HepG2 (cell line): ENCODE results near the gene B3GNT7. TPM values are rescaled to one million over a fixed set of nuclear protein-coding genes. Genes with fewer than 3 reads are reported as not detected.

Experiments
- ATAC-seq: fragments of 200-7000 bp; cut with Tn5 transposase; 3 replicates; pipeline ENCODE4 v1.9.1; 2020; ENCODE audit warnings: mild to moderate bottlenecking, moderate library complexity
- BruUV-seq: library from RNA; stranded (reverse); fragments of 400-500 nt; replicated peaks from 2 replicates; lab custom pipeline; 2021; lab: Mats Ljungman, UMichigan
- CTCF ChIA-PET: fragments of 300-600 bp; formaldehyde crosslinking; extraction: SDS; loops from one replicate; lab custom pipeline; 2021; ENCODE audit warnings: low total read pairs, inconsistent platforms, low intra/inter-chr PET ratio; lab: Yijun Ruan, JAX
- POLR2A ChIA-PET: fragments of 350-600 bp; sonication (Branson Sonifier 250); formaldehyde crosslinking; loops from one replicate; lab custom pipeline; 2020; ENCODE audit warnings: antibody characterized with exemption, inconsistent platforms; lab: Yijun Ruan, JAX
- DNase-seq: peaks from one replicate; pipeline ENCODE4 v3.0.0-alpha.2; 2015; ENCODE audit warnings: low spot score
- FAIRE-seq: peaks from 3 replicates; lab custom pipeline; 2011; peaks lifted over from hg19 to GRCh38; lab: Jason Lieb, UNC
- H2AFZ ChIP-seq: one replicate; pipeline ENCODE4 v1.6.1; 2011; ENCODE audit warnings: low read length, inconsistent platforms
- H3K27ac ChIP-seq: fragments of 300-600 bp; 3 replicates; pipeline ENCODE4 v1.8.0; 2011; ENCODE audit warnings: mixed run types, mild to moderate bottlenecking, mixed read lengths, low read length, inconsistent platforms; ENCODE audit not compliant: insufficient read depth; ENCODE audit errors: extremely low read length
- H3K27me3 ChIP-seq, 2 experiments: fragments of 200-600 bp in 1 of 2; 2 replicates in 1 of 2; 3 replicates in 1 of 2; pipeline versions ENCODE4 v1.6.0 to v1.8.0; 2011; ENCODE audit warnings: low read length in 2 of 2, mild to moderate bottlenecking in 2 of 2, moderate library complexity in 2 of 2, inconsistent platforms in 1 of 2; ENCODE audit not compliant: insufficient read depth in 2 of 2, control insufficient read depth in 1 of 2
- H3K36me3 ChIP-seq, 2 experiments: fragments of 200-600 bp in 1 of 2; replicated peaks in 1 of 2; 2 replicates in 1 of 2; 3 replicates in 1 of 2; pipeline versions ENCODE4 v1.5.1 to v1.8.0; 2011; ENCODE audit warnings: low read length in 2 of 2, inconsistent platforms in 1 of 2; ENCODE audit not compliant: insufficient read depth in 2 of 2, control insufficient read depth in 1 of 2
- H3K4me1 ChIP-seq: 2 replicates; pipeline ENCODE4 v1.5.1; 2012; ENCODE audit warnings: low read length, inconsistent platforms; ENCODE audit not compliant: insufficient read depth
- H3K4me2 ChIP-seq: 2 replicates; pipeline ENCODE4 v1.6.0; 2011; ENCODE audit warnings: low read depth, low read length, inconsistent platforms
- H3K4me3 ChIP-seq, 3 experiments: fragments of 200-600 bp in 1 of 3; sonication (generic), shearing (Covaris generic) in 1 of 3; replicated peaks in 1 of 3; 2 replicates each; pipeline ENCODE4 v1.5.1; 2011 to 2016; ENCODE audit warnings: low read length in 3 of 3, inconsistent platforms in 2 of 3, low read depth in 2 of 3, mild to moderate bottlenecking in 2 of 3, control low read depth in 1 of 3, mixed read lengths in 1 of 3; ENCODE audit not compliant: insufficient read depth in 1 of 3
- H3K79me2 ChIP-seq: one replicate; pipeline ENCODE4 v1.6.1; 2011; ENCODE audit warnings: low read length, inconsistent platforms; ENCODE audit not compliant: insufficient read depth
- H3K9ac ChIP-seq: 2 replicates; pipeline ENCODE4 v1.6.0; 2011; ENCODE audit warnings: mild to moderate bottlenecking, low read depth, low read length, inconsistent platforms; ENCODE audit not compliant: insufficient read depth
- H3K9me3 ChIP-seq: 2 replicates; pipeline ENCODE4 v1.5.1; 2012; ENCODE audit warnings: mild to moderate bottlenecking, low read length
- H4K20me1 ChIP-seq: 2 replicates; pipeline ENCODE4 v1.6.0; 2011; ENCODE audit warnings: inconsistent platforms, mild to moderate bottlenecking, low read length, moderate library complexity; ENCODE audit not compliant: insufficient read depth
- DNMT3B ChIP-seq: conservative IDR thresholded peaks from 2 replicates; pipeline ENCODE4 v1.6.1; 2016; ENCODE audit warnings: missing biosample characterization, control low read depth
- FOSL2 ChIP-seq: sonication (generic); formaldehyde crosslinking; IDR thresholded peaks from 2 replicates; pipeline ENCODE4 v1.4.0; 2020; ENCODE audit warnings: missing genetic modification reagents
- THAP11 ChIP-seq: IDR thresholded peaks from 2 replicates; pipeline ENCODE4 v1.6.1; 2016; ENCODE audit warnings: missing biosample characterization, missing genetic modification reagents
- WGBS: methylation state at CpG from one replicate; pipeline ENCODE4 v1.1.6; 2017; ENCODE audit warnings: low lambda C conversion rate; 5-methylcytosine and 5-hydroxymethylcytosine counted together
- in situ Hi-C: cut with HindIII; loops from 2 replicates; pipeline ENCODE4 v1.10.0; 2017; ENCODE audit warnings: low pct_unique_long_range_greater_than_20kb; ENCODE audit not compliant: extremely low pct_ligation_motif_present
- intact Hi-C: fragments of 100-400 bp; cut with micrococcal nuclease; formaldehyde crosslinking; loops from one replicate; pipeline ENCODE4 v1.10.0; 2022; ENCODE audit not compliant: unreplicated experiment
- polyA plus RNA-seq, 8 experiments: library from polyadenylated mRNA; depleted of rRNA in 3 of 8; stranded (reverse) in 7 of 8; unstranded in 1 of 8; fragments of >200 nt; fragmentation: Illumina TruSeq in 4 of 8; extraction: Trizol in 4 of 8; gene quantifications; 2 replicates each; pipeline versions ENCODE4 v1.2.1 to v1.2.3, GENCODE V29; 2011 to 2016; ENCODE audit warnings: low read depth in 4 of 8, missing spikeins in 1 of 8, mixed read lengths in 1 of 8; ENCODE audit not compliant: insufficient read depth in 1 of 8
- total RNA-seq, 5 experiments: library from RNA; depleted of rRNA; stranded (reverse); fragments of >200 nt; fragmentation: Illumina TruSeq; extraction: Trizol; gene quantifications; 2 replicates each; pipeline ENCODE4 v1.2.3, GENCODE V29; 2016; ENCODE audit warnings: low read depth in 1 of 5
- TF ChIP-seq, protein P1 (sequence below): sonication (generic); formaldehyde crosslinking; IDR thresholded peaks from 2 replicates; pipeline ENCODE4 v1.8.1; 2022; ENCODE audit warnings: low read depth, mild to moderate bottlenecking, missing genetic modification reagents
- TF ChIP-seq, protein P2 (sequence below): sonication (generic); formaldehyde crosslinking; conservative IDR thresholded peaks from 2 replicates; pipeline ENCODE4 v1.8.1; 2023; ENCODE audit warnings: missing genetic modification reagents

Gene B3GNT7
- total and polyA plus RNA-seq, 2 of the 13 experiments (the other 11 are each of a cell fraction or from before 2014, with no cell fraction given), result 0.04 to 0.24 TPM

DNA sequence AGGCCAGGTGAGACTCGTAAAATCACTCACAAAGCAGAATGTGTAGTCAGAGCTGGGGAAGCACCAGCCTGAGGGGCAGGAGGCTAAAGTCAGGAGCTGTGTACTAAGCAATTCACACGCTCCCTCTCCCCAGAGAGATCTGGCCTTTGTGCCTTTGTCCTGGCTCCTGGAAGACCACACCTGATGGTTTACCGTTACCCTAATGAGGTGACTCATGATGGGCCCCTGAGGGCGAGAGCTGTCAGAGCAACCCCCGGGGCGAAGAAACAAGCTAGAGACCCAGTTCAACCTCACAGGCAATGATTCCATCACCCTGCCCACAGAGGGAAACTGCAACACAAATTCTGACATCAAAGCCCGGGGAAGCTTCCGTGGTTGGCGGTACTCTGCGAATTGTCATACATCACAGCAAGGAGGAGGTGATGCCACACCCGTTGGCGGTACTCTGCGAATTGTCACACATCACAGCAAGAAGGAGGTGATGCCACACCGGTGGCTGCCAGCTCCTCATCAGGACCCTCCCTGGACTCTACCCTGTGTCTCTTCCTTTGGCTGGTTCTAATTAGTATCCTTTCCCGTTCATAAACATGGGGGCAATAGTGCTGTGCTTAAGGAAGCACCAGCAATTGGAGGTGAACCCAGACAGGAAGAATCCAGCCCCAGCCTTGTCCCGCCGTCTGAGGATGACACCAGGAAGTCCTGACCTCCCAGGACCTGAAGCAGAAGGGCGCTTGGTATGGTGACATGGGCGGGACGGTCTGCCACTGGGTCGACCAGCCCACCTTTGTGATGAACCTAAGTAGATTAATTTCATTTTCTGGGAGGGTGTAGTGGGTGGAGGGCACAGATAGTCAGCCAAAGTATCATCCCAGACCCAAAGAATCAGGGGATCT is 30.5 kb downstream of the B3GNT7 start (continued):
- TF ChIP-seq, protein P1, sequence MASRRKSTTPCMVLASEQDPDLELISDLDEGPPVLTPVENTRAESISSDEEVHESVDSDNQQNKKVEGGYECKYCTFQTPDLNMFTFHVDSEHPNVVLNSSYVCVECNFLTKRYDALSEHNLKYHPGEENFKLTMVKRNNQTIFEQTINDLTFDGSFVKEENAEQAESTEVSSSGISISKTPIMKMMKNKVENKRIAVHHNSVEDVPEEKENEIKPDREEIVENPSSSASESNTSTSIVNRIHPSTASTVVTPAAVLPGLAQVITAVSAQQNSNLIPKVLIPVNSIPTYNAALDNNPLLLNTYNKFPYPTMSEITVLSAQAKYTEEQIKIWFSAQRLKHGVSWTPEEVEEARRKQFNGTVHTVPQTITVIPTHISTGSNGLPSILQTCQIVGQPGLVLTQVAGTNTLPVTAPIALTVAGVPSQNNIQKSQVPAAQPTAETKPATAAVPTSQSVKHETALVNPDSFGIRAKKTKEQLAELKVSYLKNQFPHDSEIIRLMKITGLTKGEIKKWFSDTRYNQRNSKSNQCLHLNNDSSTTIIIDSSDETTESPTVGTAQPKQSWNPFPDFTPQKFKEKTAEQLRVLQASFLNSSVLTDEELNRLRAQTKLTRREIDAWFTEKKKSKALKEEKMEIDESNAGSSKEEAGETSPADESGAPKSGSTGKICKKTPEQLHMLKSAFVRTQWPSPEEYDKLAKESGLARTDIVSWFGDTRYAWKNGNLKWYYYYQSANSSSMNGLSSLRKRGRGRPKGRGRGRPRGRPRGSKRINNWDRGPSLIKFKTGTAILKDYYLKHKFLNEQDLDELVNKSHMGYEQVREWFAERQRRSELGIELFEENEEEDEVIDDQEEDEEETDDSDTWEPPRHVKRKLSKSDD, result no peak
- TF ChIP-seq FOSL2 (CRISPR knock-in tag) (0 out of 2 replicates have a peak, but pooled peaks have one; percentile 13), DNMT3B (no peak)
- TF ChIP-seq, all 625 proteins: peak for 4

DNA sequence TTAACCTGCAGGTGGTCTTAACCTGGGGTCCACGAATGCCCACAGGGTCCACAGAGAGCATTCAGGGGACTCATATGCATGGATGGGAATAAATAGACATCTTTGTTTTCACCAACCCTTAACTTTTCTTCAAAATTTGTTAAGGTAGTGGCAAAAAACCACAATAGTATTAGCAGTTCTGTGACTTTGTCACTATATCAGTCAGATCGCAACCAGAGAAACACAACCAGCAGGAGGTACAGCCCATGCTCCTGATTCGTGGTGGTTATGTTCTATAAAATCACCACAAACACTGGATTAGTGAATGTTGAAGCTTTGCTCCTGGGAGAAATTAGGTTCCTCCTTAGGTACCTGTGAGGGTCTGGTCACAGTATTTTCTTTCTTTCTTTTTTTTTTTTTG is 31.6 kb downstream of the B3GNT7 start:
- in situ Hi-C loops, result no loop called here
- DNase-seq, result no peak
- Histone ChIP-seq H3K4me2 (no peak overlapping the region), H3K79me2 (no peaks in the 10 kb centered on the region), H3K4me3 (no peak overlapping the region), H3K4me1 (peaks cover 15% of the 10 kb centered on the region), H3K9ac (no peak overlapping the region), H3K27ac (no peak overlapping the region), H3K9me3 (peaks cover 13% of the 10 kb centered on the region), H3K36me3 (no peaks in the 10 kb centered on the region), H4K20me1 (no peaks in the 10 kb centered on the region), H3K27me3 (peaks cover 0 to 8% of the 10 kb centered on the region in 2 experiments; a peak in 2 of 5 replicates), H2AFZ (no peak overlapping the region)
- POLR2A ChIA-PET, result no interaction called here
- 45% methylated on average over 3 of the region's 3 CpGs for WGBS
- TF ChIP-seq THAP11 (CRISPR knock-in tag), result no peak
- TF ChIP-seq, protein P2, sequence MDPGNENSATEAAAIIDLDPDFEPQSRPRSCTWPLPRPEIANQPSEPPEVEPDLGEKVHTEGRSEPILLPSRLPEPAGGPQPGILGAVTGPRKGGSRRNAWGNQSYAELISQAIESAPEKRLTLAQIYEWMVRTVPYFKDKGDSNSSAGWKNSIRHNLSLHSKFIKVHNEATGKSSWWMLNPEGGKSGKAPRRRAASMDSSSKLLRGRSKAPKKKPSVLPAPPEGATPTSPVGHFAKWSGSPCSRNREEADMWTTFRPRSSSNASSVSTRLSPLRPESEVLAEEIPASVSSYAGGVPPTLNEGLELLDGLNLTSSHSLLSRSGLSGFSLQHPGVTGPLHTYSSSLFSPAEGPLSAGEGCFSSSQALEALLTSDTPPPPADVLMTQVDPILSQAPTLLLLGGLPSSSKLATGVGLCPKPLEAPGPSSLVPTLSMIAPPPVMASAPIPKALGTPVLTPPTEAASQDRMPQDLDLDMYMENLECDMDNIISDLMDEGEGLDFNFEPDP (CRISPR knock-in tag), result no peak
- no peak for ATAC-seq
- intact Hi-C loops, result no loop called here
- no peak for FAIRE-seq
- BruUV-seq, result no TSS peak
- CTCF ChIA-PET, result no interaction called here
